Measurements from ENCODE around the gene KCNB1. TPM values are rescaled to one million over a fixed set of nuclear protein-coding genes. Genes with fewer than 3 reads are reported as not detected.

Gene KCNB1
- total RNA-seq, 1 donor from 2014 or later = 2.0 TPM

DNA sequence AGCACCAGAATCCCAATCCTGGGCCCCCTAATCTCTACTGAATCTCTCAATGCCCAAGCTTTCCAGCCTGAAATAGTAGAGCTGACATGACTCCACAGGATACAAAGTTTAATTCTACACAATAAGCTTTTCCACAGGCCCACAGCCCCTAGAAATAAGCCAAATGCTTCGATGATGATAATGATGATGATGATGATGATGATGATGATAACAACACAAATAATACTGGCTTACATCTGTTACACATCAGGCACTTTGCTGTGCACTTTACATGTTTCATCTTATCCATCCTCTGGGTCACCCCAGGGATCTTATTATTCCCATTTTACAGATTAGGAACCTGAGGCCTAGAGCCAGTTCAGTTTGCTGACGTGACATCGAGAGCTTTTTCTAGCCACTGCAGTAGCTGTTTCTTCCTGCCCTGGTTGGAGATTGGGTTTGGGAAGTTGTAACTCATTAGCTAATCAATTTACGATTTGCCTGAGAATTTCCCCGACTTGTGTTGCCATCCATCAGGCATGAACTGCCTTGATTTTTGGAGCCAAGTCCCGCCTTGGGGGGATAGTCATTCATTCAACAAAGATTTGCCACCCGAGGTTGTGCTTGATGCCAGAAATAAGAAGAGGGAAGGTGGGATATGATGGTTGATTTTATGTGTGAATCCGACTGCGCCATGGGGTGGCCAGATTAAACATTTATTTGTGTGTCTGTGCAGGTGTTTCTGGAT is 20.4 kb downstream of the KCNB1 start:
- intact Hi-C loops (cut with DNase I) = no loop called here
- H3K9me3 ChIP-seq = no peaks in the 10 kb centered on the region
- H3K4me1 ChIP-seq = no peaks in the 10 kb centered on the region
- no peaks in the 10 kb centered on the region for H3K36me3 ChIP-seq
- TF ChIP-seq POLR2AphosphoS5 (IDR thresholded peaks at IDR 0.05; ENCODE audit: insufficient read depth in 1 of 2, low read depth in 1 of 2) (no peak), POLR2A (IDR thresholded peaks at IDR 0.05) (no peak)
- TF ChIP-seq, protein P1, sequence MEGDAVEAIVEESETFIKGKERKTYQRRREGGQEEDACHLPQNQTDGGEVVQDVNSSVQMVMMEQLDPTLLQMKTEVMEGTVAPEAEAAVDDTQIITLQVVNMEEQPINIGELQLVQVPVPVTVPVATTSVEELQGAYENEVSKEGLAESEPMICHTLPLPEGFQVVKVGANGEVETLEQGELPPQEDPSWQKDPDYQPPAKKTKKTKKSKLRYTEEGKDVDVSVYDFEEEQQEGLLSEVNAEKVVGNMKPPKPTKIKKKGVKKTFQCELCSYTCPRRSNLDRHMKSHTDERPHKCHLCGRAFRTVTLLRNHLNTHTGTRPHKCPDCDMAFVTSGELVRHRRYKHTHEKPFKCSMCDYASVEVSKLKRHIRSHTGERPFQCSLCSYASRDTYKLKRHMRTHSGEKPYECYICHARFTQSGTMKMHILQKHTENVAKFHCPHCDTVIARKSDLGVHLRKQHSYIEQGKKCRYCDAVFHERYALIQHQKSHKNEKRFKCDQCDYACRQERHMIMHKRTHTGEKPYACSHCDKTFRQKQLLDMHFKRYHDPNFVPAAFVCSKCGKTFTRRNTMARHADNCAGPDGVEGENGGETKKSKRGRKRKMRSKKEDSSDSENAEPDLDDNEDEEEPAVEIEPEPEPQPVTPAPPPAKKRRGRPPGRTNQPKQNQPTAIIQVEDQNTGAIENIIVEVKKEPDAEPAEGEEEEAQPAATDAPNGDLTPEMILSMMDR (IDR thresholded peaks at IDR 0.05) = no peak
- H3K4me3 ChIP-seq = no peak overlapping the region
- H3K27me3 ChIP-seq = no peaks in the 10 kb centered on the region
- no peak for DNase-seq (ENCODE audit: extremely low spot score in 2 of 2)
- no peak overlapping the region for H3K27ac ChIP-seq

DNA sequence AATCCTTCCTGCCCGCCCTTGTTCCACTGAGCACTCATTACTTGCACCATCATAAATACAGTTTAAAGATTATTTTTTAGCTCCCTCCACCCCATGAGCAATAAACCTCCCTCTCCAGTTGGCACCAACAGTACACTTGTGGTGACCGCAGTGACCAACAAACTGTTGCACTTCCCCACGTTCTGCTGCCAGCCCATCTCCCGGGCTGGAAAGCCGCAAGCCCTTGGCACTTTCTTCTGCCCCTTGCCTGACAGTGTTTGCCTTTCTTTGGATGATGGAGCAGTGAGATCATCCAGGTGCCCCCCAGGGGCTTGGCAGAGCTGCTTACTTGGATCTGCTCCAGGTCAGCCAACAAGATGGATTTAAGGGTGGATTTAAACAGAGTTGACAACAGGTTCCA is 21.6 kb downstream of the KCNB1 start:
- Histone ChIP-seq H3K9me3 (no peaks in the 10 kb centered on the region), H3K36me3 (no peaks in the 10 kb centered on the region), H3K4me1 (no peaks in the 10 kb centered on the region), H3K27me3 (no peaks in the 10 kb centered on the region), H3K27ac (no peak overlapping the region), H3K4me3 (no peak overlapping the region)
- TF ChIP-seq POLR2A (IDR thresholded peaks at IDR 0.05) (no peak), POLR2AphosphoS5 (IDR thresholded peaks at IDR 0.05; ENCODE audit: insufficient read depth in 1 of 2, low read depth in 1 of 2) (no peak)
- TF ChIP-seq, protein P1 (IDR thresholded peaks at IDR 0.05) = no peak
- intact Hi-C loops (cut with DNase I) = no loop called here
- DNase-seq (ENCODE audit: extremely low spot score in 2 of 2) = no peak

DNA sequence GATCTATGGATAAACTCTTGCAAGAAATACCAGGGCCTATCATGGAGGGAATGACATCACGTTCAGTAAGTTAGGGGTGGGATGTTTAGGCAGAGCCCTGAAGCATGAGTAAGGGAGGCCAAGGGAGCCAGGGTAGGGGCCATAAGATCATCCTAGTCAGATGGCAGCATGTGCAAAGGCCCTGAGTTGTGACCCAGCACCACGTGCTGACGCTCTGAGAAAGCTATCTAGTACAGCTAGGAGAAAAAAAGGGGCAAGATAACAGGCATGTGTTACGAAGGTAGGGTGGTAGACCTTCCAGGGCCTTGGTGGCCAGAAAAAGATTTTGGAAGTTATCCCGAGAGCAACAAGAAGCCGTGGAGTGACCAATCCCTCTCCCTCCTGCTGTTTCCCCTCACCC is 22.3 kb downstream of the KCNB1 start:
- Histone ChIP-seq H3K27me3 (no peaks in the 10 kb centered on the region), H3K36me3 (no peaks in the 10 kb centered on the region), H3K4me1 (no peaks in the 10 kb centered on the region), H3K9me3 (no peaks in the 10 kb centered on the region), H3K4me3 (no peak overlapping the region), H3K27ac (no peak overlapping the region)
- intact Hi-C loops (cut with DNase I) = no loop called here
- TF ChIP-seq POLR2AphosphoS5 (IDR thresholded peaks at IDR 0.05; ENCODE audit: insufficient read depth in 1 of 2, low read depth in 1 of 2) = no peak
- TF ChIP-seq, protein P1 (IDR thresholded peaks at IDR 0.05) = no peak
- TF ChIP-seq POLR2A (IDR thresholded peaks at IDR 0.05) = no peak
- DNase-seq (ENCODE audit: extremely low spot score in 2 of 2) = no peak

DNA sequence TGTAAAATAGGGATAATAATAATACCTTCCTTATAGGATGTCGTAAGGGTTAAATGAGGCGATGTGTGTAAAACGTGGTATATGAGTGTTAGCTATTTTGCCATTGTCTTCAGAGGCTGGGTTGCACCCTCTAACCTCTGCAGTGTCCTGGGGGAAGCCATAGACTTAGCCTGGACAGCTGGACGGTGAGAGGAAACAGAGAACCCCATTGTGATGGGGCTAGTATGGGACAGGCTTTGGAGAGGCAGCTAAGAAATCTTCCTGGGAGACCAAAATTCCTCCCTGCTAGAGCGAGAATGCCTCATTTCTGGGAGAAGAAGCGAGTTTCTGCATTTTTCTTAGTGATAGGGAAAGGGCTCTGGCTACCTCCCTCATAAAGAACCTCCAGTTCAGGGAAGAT is 22.8 kb downstream of the KCNB1 start:
- no peak overlapping the region for H3K4me3 ChIP-seq
- TF ChIP-seq, protein P1 (IDR thresholded peaks at IDR 0.05) = no peak
- TF ChIP-seq POLR2AphosphoS5 (IDR thresholded peaks at IDR 0.05; ENCODE audit: insufficient read depth in 1 of 2, low read depth in 1 of 2) (no peak), POLR2A (IDR thresholded peaks at IDR 0.05) (no peak)
- H3K9me3 ChIP-seq = no peaks in the 10 kb centered on the region
- intact Hi-C loops (cut with DNase I) = no loop called here
- no peak overlapping the region for H3K27ac ChIP-seq
- DNase-seq (ENCODE audit: extremely low spot score in 2 of 2) = no peak
- no peaks in the 10 kb centered on the region for H3K36me3 ChIP-seq
- H3K27me3 ChIP-seq = no peaks in the 10 kb centered on the region
- H3K4me1 ChIP-seq = no peaks in the 10 kb centered on the region

DNA sequence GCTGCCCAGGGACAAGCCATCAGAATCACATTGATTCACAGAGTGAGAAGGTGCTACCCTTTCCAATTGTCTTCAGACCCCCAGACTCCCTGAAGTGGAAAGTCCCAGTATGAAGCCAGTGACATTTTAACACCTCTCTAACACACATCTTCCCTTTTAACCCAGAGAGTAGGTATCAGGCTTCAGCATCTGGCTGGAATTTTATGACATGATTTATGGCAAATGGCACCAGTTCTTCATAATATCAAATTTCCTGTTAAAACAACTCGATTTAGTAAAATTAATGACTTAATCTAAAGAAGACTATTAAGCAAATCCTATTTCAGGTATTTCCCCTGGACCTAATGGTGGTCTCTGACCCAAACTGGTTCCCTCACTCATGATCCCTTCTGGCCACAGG is 25.0 kb downstream of the KCNB1 start:
- Histone ChIP-seq H3K4me1 (no peaks in the 10 kb centered on the region), H3K27ac (no peak overlapping the region), H3K27me3 (no peaks in the 10 kb centered on the region), H3K4me3 (no peak overlapping the region), H3K36me3 (no peaks in the 10 kb centered on the region), H3K9me3 (no peaks in the 10 kb centered on the region)
- TF ChIP-seq POLR2A (IDR thresholded peaks at IDR 0.05) (no peak), POLR2AphosphoS5 (IDR thresholded peaks at IDR 0.05; ENCODE audit: insufficient read depth in 1 of 2, low read depth in 1 of 2) (no peak)
- TF ChIP-seq, protein P1 (IDR thresholded peaks at IDR 0.05) = no peak
- intact Hi-C loops (cut with DNase I) = no loop called here
- DNase-seq (ENCODE audit: extremely low spot score in 2 of 2) = no peak
